Stimulated activated naive CD4-positive, alpha-beta T cell (primary cell): ENCODE data around the gene SIRT2.
A peak's percentile ranks its signal among the peaks of the same experiment; 100 is the strongest.
"Not testable (repeated sequence)": the region's sequence is repeated elsewhere in the genome, so short reads cannot be mapped to it uniquely, and the experiment has no call there.

Source experiments
- DNase-seq, 6 experiments: peaks; one replicate each; lab custom pipeline; 2025; lab: John Stamatoyannopoulos, UW

The SIRT2 gene

DNA sequence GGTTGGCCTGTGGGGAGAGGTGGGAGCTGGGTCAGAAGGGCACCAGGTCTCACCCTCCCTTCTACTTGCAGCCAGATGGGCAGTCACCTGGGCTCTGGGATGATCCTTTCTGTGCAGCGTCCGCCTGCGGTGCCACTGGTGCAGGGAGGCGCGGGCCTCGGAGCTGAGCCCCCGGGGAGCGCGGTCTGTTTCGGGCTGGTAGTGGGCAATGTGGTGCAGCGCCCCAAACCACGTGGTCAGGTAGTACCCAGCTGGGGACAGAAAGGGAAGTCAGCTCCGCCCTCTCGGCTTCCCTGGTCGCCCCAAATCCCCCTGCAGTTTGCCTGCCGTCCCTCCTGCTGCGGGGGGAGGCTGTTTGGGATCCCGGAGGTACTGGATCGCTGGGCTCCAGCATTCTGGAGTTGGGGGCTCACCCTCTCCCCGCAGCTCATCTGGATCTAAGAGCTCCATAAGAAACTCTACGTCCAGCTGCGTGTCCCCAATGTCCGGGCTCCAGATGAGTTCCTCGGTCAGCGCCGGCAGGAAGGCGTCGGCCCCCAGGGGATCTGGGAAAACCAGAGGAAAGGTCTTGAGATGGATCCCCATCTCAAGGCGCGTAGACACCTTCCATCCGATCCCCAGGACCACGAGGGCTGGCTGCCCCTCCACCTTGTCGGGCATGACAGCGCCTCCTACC lies 30.1 kb downstream of the SIRT2 start:
- peak in 1 of 6 experiments; percentile 21 for DNase-seq

DNA sequence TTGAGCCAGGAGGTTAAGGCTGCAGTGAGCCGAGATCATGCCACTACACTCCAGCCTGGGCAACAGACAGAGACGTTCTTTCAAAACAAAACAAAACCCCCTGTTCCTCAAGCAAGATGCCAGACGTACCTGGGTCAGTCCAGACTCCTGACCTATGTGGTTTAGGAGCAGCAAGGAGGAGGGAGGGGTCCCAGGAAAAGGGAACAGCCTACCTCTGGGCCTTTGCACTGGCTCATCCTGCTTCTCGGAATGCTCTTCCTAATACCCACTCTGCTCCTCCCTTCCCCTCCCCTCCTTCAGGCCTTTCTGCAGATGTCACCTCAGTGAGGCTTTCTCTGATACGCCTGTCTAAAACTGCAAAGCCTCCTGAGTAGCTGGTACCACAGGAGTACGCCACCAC lies 30.9 kb downstream of the SIRT2 start:
- no peak for DNase-seq

DNA sequence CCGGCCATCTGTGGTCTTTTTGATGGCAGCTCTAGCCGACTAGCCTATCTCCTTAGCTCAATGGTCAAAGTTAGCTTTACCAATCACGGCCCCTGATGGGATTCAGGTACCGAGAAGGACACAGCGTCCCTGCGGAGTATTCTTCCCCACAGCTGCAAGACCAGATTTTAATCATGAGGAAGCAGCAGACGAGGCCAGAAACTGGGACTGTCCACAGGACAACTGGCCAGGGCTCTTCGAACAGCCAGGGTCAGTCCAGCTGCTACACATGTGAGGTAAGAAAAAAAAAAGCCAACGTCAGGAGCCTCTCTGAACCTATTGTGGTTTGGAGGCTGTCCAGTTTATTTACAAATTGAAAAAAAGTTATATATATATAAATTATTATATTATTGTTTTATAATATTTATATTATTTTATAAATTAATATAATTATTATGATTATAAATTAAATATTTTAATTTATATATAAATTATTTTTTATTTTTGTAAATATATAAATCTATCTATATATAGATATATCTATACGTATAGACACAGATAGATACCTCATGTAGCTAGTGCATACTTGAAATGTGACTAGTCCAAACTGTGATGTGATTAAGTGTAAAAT lies 32.1 kb downstream of the SIRT2 start:
- no peak for DNase-seq

DNA sequence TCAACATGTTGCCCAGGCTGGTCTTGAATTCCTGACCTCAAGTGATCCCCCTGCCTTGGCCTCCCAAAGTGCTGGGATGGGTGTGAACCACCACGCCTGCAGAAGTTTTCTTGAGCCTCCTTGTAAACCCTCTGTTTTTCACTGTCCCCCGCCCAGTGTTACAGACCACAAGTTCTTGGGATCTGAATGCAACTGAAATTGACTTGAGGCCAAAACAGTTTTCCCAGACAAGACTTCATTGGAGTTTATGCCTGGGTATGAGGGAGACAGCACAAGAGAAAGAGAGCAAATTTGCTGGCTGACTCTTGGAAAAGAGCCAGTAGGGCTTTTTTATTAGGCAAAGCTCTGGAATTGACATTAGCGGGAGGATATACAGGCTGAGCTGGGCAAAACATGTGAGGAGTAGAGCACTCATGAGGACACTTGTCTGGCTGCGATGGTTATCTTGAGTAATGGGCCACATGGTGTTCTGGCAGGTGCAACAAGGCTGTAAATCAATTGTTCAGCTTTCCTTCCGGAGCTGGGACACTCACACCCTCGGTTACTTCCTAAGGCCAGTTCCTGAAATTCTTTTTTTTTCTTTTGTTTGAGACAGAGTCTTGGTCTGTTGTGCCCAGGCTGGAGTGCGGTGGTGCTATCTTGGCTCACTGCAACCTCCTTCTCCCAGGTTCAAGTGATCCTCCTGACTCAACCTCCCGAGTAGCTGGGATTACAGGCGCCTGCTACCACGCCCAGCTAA lies 36.9 kb downstream of the SIRT2 start:
- DNase-seq: no peak

DNA sequence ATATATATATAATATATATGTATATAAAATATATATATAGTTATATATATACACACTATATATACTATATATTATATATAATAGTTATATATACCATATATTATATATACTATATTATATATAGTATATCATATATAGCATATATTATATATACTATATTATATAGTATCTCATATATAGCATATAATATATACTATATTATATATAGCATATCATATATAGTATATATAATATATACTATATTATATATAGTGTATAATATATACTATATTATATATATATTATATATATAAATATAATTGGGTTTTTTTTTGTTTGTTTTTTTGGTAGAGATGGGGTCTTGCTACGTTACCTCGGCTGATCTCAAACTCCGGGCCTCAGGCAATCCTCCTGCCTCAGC lies 38.0 kb downstream of the SIRT2 start:
- DNase-seq: no peak

DNA sequence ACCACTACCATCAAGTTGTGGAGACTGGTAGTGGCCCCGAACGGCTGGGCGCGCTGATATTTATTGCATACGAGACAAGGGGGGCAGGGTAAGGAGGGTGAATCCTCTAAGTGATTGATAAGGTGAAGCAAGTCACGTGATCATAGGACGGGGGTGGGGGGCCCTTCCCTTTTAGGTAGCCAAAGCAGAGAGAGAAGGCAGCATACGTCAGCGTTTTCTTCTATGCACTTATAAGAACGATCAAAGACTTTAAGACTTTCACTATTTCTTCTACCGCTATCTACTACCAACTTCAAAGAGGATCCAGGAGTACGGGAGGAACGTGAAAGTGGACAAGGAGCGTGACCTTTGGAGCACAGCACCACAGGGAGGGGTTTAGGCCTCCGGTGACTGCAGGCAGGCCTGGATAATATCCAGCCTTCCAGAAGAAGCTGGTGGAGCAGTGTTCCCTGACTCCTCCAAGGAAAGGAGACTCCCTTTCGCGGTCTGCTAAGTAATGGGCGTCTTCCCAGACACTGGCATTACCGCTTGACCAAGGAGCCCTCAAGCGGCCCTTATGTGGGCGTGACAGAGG lies 39.7 kb downstream of the SIRT2 start:
- not testable (repeated sequence) for DNase-seq

DNA sequence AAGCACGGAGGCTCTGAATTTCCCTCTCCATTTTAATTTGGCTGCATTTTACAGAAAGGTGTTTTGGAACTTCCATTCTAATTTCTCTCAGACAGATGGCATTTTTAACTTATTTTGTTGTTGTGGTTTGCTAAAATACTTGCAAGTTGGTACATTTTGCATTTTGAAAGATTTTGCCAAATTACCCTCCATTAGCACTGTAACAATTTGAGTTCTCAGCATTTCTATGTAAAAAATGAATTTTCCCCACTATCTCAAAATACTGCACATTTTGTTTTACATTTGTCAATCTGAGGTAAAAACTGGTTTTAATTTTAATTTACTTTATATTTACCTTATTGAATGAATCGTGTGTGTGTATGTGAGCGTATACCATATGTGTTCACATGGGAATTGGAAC lies 42.6 kb downstream of the SIRT2 start:
- DNase-seq: no peak

DNA sequence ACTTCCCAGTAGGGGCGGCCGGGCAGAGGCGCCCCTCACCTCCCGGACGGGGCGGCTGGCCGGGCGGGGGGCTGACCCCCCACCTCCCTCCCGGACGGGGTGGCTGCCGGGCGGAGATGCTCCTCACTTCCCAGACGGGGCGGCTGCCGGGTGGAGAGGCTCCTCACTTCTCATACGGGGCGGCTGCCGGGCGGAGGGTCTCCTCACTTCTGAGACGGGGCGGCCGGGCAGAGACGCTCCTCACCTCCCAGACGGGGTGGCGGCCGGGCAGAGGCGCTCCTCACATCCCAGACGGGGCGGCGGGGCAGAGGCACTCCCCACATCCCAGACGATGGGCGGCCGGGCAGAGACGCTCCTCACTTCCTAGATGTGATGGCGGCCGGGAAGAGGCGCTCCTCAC lies 43.7 kb downstream of the SIRT2 start:
- DNase-seq: not testable (repeated sequence)

DNA sequence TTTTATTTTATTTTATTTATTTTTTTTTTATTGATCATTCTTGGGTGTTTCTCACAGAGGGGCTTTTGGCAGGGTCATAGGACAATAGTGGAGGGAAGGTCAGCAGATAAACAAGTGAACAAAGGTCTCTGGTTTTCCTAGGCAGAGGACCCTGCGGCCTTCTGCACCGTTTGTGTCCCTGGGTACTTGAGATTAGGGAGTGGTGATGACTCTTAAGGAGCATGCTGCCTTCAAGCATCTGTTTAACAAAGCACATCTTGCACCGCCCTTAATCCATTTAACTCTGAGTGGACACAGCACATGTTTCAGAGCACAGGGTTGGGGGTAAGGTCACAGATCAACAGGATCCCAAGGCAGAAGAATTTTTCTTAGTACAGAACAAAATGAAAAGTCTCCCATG lies 44.5 kb downstream of the SIRT2 start:
- not testable (repeated sequence) for DNase-seq

DNA sequence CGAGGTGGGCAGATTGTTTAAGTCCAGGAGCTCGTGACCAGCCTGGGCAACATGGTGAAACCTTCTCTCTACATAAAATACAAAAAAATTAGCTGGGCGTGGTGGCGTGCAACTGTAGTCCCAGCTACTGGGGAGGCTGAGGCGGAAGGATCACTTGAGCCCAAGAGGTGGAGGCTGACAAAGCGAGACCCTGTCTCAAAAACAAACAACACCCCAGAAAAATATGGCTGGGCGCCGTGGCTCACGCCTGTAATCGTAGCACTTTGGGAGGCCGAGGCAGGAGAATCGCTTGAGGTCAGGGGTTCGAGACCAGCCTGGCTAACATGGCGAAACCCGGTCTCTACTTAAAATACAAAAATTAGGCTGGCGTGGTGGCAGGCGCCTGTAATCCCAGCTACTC lies 46.2 kb downstream of the SIRT2 start:
- DNase-seq: no peak

DNA sequence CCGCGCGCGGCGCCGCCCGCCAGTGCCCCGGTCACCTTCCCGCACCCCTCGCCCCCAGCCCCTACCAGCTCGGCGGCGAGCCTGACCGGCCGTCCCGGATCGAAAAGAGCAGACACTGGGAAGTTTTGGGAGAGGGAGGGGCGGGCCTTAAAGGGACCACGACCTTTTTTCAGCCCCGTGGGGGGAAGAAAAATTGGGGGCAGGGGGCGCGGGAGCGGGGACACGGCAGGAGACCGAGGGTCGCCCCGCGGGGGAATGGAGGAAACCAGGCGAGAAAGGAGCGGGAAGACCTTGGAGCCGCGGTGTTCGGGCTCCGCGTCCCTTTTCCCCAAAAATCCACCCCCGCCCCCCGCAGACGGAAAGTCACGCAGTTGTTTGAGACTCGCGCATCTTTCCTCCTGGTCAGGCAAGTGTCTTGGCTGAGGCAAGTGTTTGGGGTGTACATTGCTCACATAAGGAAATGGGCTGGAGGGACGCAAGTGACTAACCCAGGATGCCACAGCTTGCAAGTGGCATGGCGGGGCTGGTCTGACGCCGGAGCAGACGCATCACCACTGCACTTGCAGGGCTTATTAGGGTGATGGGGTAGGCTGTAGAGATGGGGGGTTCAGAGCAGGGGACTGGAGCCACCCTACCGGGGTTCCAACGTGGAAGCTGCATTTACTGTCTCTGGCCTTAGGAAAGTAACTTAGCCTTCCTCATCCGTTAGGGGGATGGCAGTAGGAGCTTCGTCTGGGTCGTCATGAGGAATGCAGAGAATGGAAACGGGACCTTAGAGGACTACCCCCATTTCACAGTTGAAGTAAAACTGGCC lies 47.0 kb downstream of the SIRT2 start:
- peak in 4 of 6 experiments; percentile 26 to 55 (median 46) for DNase-seq

DNA sequence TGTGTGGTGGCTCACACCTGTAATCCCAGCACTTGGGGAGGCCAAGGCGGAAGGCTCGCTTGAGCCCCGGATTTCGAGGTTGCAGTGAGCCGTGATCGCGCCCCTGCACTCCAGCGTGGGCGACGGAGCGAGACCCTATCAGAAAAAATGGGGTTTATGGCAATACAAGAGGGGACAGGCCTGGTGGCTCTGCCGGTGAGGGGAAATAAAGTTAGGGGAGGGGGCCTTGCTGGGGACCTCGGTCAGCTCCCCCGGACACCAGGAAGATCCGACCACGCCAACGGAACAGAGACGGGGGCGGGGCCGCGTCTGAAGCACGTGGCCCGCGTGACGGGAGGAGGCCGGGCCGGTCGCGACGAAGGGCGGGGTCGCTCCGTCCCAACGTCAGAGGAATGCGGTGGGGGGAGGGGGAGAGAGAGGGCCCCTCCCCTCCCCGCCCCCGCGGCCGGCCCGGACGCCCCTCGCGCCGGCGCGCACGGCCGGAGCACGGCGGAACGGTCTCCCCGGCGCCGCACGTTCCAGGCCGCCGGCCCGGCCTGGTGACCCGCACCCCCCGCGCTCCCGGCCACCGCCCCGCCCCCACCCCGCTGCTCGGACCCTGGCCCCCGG lies 47.7 kb downstream of the SIRT2 start:
- DNase-seq: peak; percentile 73 to 89 (median 83)

DNA sequence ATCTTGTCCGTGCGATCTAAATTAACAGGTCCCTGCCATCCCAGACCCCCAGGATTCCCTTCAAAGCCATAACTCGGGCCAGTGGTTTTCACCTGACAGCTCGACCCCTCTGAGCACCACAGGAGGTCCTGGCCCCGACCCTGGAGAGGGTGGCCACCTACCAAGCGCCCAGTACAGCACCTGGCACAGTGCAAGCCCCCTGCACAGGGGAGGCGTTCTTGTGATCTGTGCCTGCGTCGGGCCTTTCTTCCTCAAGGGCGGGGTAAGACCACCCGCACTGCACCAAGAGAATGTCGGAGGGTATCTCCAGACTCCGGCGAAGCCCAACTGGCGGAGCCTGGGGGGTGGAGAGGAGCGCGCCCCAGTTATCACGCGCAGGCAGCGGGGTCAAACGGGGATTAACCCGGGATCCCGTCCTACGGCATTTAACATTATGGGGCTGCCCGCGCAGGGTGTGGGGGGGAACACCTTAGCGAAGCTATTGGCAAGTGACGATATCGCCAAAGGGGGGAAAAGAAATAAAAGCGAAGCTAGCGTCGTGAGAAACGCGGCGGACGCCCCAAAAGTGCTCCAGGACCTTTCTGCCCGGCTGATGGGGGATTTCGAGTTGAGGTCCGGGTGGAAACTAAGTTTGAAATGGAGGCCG lies 48.3 kb downstream of the SIRT2 start:
- peak in 5 of 6 experiments; percentile 40 to 71 (median 59) for DNase-seq

DNA sequence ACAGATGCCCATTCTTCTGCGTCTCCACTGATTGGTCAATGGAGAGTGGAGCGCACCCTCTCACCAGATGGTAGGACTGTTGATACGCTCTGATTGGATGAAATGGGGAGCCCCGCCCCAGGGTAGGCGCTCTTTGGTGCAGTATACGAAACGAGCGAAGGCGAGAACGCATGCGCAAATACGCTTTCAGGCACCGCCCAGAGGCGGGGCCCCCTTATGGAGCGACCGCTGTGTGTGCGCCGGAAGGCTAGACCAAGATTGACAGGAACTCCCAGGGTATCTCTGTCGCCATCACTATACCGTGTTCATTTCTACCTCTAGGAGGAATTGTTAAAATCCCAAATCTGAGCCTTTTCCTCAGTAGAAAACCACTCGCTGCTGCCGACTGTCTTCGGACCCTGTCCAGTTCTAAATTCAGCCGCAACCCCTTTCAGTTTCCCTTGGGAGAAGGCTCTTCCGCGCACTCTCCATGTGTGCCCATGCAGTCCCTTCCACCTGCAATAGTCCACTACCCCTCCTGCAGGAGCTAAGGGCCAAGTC lies 48.9 kb downstream of the SIRT2 start:
- DNase-seq: peak in 4 of 6 experiments; percentile 98 to 100 (median 100)

DNA sequence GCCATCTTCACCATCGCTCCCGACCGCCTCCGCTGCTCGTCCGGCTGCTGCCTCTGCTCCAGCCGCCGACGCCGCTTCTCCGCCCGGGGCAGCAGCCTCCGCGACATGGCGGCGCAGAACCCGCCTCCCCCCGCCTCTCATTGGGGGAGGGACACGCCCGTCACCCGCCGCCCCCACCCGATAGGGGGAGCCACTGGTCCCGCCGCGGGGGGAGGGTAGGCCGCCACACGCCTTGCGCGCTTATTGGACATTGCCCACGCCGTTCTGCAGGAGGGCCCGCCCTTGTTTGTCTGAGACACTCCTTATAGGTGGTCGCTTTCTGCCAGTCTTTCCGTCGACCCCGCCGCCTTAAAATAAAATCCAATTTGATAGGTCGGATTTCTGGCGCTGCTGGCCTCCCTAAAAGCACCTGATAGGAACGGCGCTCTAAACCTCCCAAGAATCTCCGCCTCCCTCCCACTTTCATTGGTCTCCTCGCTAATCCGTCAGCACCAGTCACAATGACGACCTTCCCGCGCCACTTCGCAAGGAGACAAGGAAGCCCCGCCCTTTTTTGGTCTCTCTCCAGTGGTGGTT lies 49.5 kb downstream of the SIRT2 start, which contains the start of gene HNRNPL:
Gene HNRNPL (minus strand): TSS at position 127 of the 576 bp plus-strand sequence. CDS start 20 bp downstream, at position 107.
- DNase-seq: peak; percentile 98 to 100 (median 100)

DNA sequence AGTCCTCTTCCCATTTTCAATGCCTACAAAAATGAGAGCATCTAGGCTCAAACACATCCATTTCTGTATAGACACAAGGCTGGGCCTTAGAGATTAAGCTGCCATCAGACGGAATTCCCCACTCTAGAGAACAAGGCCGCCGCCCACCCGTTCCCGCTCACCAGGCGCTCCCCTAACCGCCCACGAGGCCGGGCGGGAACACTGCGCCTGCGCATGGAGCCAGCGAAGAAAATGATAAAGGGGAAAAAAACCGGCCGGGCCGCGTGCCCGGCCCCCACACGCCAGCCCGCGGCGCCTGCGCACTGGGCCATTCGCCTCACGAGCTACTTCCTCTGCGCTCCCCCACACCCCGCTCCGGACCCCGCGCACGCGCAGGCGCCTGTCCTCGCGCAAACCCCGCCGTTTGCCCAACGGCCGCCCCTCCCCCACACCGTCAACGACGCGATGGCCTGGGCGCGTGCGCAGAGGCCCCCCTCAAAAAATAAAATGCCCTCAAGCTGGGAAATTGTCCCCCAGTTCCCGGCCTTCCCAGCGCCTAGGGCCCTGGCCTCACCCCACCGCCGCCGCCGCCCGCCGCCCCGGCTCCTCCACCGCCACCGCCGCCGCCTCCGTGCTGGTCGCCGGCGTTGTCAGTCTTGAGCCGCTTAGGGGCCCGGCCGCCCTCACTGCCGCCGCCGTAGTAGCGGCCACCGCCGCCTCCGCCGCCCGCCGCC lies 50.1 kb downstream of the SIRT2 start:
- peak; percentile 87 to 96 (median 94) for DNase-seq

DNA sequence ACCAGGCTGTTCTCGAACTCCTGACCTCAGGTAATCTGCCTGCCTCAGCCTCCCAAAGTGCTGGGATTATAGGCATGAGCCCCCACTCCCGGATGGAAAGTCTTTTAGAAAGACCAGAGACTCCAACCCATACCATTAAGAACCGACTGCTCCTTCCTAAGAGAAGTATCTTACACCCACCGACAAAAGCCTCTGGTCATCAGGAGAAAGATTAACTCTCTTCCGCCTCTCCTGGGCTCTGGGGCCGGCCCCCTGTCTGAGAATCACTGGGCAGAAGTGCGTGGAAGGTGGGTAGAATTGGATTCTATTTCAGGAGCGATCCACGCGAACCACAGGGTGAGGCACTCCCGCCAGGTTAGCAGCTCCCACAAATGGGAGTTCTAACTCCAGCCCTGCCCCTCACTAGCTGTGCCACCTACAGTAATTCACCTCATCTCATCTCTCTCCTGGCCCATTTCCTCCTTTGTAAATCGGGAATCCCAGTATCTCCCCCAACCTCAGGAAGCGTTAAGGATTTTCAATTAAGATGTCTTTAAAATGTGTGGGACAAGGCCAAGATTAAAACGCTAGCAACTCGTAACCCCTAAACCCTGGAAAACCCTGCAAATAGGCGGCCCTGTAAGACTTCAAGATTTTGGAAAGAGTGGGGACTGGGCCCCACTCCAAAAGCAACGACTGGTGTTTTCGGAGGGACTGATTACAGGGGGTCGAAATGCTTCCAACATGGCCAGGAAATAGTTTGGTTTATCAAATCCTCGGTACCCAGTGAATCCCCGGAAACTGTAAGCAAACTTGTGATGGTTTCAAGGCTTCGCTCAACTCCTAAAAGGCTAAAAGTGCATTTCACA lies 50.9 kb downstream of the SIRT2 start:
- DNase-seq: no peak

DNA sequence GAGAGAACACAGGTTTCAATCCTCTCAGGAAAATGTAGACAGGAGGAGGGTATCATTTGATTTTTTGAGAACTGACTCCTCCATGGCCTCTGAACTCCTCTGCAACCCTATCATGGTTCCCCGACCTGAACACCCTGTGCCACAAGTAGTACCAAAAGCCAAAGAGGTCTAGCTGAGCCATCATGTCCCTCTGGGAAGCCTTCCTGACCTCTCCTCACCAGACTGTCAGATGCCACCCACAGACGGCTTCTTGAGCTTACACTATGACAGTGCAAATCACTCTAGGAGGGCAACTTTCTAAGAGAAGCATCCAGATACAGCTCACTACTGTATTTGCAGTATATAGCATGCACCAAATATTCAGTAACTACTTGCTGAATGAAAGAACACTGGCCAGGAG lies 53.3 kb downstream of the SIRT2 start:
- no peak for DNase-seq
